CD1c-positive myeloid dendritic cell (primary cell): ENCODE data around the gene NBDY.
"Not testable (repeated sequence)": the region's sequence is repeated elsewhere in the genome, so short reads cannot be mapped to it uniquely, and the experiment has no call there.

ENCODE experiments used
- DNase-seq: peaks from one replicate; pipeline ENCODE4 v3.0.0-alpha.2; 2016; ENCODE audit errors: extremely low spot score

NBDY gene, protein sequence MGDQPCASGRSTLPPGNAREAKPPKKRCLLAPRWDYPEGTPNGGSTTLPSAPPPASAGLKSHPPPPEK

DNA sequence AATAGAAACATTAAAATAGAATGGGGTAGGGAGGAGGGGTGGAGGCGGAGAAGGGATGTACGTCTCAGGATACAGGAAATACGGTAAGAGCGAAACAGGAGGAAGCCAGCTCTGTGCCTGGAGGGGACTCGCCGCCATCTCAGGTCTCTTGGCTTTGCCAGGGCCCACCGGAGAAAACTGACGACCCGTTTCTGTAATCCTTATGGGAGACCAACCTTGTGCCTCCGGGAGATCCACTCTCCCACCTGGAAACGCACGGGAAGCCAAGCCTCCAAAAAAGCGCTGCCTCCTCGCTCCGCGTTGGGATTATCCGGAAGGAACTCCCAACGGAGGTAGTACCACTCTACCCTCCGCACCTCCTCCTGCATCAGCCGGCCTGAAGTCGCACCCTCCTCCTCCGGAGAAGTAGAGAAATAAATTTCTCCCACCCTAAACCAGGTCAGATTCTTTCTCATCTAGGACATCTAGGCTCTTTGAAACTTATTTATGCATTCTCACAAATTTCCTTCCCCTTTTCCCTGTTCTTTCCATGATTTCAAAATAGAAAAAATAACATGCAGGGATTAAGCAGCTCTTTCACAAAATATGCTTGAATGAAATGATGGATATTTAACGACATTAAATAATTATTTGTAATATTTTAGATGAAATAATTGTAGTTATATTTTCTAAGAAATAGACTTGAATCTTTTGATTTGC is at the start of gene NBDY:
Gene NBDY, plus strand, starts transcription at position 92 of the 699 bp plus-strand sequence. Its CDS starts 111 bp downstream, at position 203.
- peak; percentile 4 for DNase-seq

DNA sequence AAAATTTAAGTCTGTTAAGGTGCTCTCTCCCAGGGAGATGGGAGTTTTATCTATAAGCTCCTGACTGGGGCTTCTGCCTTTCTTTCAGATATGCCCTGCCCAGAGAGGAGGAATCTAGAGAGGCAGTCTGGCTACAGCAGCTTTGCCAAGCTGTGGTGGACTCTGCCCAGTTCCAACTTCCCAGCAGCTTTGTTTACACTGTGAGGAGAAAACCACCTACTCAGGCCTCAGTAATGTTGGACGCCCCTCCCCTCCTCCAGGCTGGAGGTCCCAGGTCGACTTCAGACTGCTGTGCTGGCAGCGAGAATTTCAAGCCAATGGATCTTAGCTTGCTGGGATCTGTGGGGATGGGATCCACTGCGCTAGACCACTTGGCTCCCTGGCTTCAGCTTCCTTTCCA is 24.5 kb upstream of the NBDY start:
- DNase-seq: not testable (repeated sequence)

DNA sequence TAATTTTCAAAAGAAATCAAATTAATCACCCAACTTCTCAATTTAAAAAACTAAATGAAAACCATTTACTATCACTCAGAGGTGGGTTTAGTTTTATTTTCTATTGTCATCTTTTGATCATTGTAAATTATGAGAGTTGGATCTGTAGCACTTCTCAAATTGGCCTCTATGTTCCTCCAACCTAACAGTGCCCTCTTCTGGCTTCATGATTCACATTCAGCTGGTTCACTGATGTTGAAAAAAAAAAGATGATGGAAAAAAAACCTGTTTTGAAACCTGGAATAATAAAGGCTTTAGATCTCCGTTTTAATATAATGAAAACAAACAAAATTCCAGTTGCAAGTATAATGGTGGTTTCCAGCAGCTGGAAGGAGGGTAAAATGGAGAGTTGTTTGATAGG is 2.4 kb upstream of the NBDY start:
- peak; percentile 45 for DNase-seq

DNA sequence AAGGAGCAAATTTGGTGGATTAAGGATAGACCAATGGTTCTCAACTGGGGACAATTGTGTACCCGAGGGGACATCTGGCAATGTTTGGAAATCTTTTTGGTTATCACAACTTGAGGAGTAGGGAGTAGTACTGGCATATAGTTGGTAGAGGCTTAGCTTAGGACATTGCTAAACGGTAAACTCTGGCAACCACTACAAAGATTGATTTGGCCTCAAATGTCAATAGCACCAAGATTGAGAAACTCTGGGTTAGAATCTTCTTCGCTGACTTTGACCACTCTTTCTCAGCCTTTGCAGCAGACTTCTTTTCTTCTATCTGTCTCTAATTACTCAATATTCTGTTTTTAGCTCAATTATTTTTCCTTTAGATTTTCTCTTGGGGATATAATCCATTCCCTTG is 1.5 kb upstream of the NBDY start:
- DNase-seq: no peak

DNA sequence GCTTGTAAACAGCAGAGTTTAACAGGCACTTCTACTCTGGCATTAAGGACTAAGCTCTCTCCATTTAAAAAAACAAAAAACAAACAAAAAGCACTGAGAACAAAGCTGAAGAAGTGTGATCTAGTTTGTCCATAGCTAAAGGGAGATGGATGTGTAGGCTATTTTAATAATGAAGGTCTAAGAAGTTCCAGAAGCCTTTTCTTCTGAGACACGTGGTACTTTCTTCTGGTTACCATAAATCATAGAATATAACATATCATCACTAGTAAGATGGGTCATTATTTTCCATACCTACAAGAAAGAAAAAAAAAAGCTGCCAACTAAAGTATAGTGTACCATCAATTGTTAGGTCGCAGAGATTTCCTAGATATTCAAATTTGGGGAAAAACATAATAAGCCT is 722 bp upstream of the NBDY start:
- no peak for DNase-seq

DNA sequence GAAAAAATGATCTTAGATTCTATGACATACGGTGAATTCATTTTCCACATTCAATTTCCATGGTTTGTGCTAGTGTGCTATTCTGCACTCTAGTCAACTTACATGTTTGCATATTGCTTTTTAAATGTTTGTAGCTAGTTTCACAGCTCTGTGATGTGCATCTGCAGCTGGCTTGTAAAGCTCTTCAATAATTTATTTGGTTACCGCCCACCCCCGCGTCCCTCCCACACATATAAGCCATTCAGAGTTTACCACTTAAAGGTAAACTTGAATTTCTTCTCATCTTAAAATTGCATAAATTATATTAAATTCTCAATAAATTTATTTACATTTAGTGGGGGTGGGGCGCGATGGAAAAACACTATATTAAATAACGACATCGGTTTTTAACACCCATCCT is 291 bp upstream of the NBDY start:
- DNase-seq: no peak

DNA sequence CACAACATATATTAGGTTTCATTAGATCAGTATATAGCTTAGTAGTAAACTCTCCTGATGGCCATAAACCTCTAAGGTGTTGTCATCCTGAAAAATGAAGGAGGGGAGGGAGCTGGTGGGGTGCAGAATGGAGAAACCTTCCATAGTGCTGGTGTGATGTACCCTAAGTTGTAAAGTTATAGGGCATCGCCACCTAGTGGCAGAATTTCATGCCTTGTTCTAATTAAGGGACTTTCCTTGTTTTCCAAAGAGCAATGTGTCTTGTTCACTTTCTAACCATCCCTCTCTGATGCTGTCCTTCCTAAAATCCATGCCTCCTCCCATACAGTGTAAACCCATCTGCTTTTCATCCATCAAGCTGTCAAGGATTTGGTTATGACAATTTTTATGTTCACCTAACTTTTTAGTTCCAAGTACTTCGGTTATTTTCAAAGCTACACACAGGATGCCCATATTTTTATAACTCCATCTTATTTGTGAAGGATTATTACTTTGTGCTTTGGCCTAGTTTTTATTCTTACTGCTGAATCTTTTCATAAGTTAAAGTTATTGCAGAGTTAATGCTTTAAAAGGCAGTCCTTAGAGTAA is 4.5 kb downstream of the NBDY start:
- DNase-seq: peak; percentile 61

DNA sequence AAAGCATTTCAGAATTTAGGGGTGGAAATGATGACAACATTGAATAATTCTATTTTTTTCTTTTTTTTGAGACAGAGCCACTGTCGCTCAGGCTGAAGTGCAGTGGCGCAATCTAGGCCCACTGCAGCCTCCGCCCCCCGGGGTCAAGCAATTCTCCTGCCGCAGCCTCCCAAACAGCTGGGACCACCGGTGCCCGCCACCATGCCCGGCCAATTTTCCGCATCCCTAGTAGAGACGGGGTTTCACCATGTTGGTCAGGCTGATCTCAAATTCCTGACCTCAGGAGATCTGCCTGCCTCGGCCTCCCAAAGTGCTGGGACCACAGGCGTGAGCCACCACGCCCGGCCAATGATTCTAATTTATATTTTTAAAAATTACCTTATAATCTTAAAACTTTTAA is 7.2 kb downstream of the NBDY start:
- DNase-seq: no peak

DNA sequence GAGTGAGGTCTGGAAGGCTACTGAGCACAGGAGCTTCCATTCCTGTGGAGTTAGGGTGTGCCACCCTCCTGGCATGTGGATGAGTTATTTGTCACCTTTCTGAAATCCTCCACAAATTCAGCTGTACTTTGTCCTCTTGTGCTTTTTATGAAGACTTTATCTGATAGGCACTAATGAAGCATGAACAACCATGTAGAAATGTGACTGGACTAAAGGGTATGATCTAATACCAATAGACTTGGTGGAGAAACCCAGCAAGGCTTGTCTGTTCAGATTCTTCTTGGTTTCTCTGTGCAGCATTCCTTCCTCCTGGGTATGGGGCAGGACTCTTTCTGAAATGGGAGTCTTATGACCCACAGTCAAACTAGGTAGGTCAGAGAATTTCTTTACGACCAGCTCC is 9.6 kb downstream of the NBDY start:
- DNase-seq: no peak

DNA sequence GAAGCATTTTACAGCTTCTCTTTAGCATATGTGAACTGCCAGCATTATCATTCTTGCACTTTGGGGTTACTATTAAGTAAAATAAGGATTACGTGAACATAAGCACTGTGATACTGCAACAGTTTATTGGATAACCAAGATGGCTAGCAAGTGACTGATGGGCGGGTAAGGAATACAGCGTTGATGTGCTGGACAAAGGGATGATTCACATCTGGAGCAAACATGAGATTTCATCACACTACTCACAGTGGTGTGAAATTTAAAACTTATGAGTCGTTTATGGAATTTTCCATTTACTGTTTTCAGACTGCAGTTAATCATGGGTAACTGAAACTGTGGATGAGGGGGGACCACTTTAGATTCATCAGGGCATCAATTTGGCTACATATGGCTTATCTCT is 16.0 kb downstream of the NBDY start:
- DNase-seq: peak; percentile 6

DNA sequence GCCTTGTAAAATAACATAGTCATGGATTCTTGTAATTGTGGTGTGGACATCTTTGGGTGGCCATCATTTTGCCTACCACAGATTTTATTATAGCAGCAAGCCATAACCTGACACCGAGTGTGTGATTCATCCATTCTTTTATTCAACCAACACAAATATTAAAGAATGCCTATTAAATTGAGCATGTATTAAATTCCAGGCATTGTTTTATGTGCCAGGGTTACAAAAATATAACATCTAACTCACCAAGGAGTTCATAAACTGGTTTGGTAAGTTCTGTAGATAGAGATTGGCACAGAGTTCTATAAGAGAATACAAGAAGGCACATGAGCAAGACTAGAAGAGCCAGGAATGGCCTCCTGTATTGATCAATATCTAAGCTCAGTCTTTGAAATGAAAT is 18.0 kb downstream of the NBDY start:
- no peak for DNase-seq

DNA sequence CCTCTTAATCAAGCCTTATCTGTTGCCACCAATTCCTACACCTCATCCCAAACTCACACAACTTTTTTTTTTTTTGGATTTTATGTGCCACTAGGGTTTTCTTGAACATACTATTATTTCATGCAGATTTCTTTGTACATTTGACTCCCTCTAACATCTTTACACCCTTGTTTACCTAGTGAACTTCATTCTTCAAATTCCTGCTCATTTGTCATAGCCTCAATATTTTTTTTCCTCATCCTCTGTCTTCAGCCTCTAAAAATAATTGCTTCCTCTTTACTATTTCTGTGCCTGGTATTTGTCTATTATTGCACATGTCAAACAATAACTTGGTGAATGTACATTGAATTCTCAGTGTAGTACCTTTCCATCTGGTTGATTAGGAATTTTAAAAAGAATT is 22.0 kb downstream of the NBDY start:
- DNase-seq: no peak

DNA sequence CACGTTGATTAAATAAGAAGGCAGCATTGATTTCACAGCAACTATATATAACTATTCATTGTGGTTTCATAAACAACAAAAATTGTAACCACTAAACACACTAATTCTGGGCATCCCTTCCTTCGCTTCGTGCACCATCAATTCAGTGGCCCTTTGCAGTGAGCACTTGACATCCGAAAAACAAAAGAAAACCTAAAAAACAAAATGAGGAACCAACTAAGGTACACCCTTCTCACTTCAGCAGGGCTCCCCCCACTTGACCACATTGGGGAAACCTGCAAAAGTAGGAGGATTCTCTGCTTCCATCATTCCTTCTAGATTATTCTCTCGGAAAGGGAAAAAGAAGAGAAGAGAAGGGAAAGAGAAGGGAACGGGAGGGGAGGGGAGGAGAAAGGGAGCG is 28.3 kb downstream of the NBDY start:
- no peak for DNase-seq

DNA sequence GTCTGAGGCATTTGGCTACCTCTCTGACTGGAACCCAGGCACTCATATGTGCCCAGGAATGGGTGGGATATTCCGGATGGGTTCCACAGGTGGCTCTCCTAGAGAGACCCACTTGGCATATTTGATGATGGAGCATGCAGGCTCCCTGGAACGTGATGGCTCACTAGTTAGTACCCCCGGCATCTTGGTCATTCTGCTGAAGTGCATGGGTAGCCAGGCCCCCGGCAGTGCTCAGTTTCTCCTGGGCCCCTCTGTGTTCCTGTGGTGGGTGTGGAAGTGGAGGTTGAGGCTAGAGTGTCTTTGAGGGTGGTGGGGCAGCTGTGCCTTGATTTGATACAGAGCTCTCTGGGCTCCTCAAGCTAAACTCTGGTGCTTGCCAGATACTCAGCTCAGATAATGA is 29.4 kb downstream of the NBDY start:
- no peak for DNase-seq

DNA sequence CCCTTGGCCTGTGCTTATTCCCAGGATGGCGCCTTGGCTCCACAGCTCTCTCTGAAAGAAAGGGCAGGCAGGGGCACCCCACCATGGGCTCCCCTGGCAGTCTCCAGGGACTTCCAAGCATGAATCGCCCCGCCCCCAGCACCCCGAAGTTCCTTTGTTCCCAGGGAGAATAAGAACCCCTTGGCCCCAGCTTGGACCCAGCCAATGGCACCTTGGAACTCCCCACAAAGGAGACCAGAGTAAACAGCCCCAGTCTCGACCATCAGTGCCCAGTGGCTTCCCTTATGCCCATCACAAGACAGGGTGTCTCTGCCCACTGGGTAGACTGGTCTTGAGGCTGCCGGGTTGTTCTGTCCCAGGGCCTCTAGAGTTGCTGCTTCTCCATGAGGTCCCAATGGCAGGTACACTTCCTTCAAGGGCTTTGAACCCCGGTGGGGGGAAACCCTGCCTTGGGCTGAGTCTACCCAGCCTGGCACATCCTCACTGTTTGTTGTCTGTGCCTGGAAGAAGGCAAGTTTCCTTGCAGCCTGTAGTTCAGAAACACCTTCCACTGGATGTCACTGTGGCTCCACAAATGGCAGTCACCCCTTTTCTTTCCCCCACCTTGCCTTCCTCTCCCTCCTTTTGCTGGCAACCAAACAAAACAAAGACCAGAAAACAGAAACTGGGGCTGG is 30.8 kb downstream of the NBDY start:
- no peak for DNase-seq

DNA sequence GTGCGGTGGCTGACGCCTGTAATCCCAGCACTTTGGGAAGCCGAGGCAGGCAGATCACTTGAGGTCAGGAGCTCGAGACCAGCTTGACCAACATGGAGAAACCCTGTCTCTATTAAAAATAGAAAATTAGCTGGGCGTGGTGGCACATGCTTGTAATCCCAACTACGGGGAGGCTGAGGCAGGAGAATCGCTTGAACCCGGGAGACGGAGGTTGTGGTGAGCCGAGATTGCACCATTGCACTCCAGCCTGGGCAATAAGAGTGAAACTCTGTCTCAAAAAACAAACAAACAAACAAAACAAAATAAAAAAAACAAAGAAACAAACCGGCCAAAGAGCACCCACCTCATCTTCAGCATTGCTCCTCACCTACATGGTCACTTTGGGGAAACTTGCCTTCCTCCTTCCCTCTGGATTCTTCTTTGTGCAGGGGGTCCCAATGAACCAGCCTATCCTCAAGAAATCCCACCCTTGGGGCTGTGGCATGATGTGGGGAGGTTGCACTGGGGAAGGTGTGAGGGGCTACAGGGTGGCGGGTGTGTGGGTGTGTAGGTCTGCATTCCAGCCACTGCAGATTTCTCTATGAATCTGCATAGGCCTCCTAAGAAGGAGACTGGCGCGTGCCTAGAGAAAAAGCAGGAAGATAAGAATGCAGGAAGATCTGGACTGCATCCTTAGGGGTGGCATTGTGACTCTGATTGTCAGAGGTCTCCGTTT is 31.5 kb downstream of the NBDY start:
- DNase-seq: not testable (repeated sequence)

DNA sequence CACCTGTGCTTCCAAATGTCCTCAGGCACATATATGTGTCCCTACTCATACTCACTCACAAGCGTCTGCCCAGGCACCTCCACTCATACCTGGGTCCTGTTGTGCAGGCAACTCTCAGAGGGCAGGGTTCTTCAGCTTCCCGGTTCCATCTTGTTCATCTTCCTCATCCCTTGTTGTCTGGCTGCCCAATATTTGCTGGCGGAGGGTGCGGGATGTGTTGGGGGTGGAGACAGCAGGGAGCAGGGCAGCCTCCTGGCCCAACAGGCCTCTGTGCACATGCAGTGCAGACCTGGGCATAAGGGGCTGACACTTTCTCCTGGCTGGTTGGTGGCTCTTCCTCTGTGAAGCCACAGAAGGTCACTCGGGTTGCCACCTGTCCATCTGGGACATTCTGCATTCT is 32.1 kb downstream of the NBDY start:
- DNase-seq: no peak

DNA sequence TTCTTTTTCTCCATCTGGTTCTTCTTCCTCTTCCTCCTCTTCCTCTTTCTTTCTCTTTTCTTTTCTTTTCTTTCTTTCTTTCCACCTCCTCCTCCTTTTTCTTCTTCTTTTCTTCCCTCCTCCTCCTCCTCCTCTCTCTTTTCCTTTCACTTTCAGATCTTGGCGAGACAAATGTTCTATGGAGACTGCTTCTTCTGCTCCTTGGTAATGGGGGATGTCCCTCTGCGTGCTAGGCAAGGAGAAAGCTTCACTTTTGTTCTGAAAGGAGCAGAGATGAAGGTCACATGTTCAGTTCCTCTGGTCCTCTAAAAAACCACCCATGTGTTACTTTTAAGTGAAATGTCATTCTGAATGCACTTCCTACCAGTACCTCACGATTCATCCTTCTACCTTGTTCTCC is 33.2 kb downstream of the NBDY start:
- DNase-seq: no peak

DNA sequence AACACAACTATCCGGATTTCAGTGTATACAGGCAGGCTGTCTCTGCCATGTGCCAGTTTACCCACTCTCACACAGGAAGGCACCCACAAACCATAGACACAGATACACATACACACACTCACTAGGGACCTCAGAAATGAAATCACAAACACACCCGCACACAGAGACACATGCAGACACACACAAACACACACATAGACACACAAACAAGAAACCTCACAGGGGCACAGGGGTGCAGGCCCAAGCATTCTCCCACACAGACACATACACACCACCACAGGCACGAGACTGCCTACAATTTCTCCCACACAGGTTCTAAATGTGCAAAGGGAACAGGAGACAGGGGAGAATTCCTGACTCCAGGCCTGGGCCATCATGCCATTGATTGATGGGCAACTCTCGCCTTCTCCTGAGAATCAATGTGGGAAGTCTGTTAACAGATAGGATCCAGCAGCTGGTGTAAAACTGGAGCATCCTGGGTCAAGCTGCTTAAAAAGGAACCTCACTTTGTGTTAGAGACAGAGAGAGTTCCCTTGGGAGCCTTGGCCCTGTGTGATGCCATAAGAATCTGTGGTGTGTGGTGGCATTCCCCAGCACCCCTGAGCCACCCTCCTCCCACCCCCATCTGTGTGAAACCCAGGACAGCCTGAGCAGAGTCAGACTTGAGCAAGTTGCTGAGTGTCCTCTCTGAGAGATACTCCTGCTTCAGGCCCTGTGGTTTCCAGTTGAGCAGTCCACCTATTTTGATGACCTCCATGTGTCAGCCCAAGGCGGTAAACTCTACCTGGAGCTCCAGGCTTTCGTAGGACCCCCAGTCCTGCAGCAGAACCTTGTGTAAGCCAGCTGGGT is 33.9 kb downstream of the NBDY start:
- DNase-seq: no peak

DNA sequence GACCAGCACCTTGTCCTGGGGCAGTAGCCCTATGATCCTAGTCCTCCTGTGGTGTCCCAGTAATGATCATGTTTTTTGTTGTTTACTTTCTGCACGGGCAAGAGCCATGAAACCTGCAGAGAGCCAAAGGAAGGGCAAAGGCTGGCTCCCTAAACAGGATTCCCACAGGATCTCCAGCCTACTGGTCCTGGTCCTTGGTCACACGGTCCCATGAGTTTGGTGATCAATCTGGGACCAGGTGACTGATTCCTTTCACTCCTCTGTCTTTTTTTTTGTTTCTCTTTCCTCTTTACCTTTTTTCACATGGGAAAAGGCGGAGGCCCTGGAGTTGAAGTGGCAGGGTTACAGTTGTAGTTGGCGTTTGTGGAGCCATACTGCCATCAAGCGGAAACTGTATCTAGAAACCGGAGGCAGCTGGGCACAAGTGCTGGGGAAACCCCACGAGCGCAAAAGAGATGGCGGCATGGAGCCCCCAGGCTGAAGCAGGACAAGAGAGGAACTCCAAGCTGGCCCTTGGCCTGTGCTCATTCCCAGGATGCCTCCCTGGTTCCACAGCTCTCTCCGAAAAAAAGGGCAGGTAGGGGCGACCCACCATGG is 34.6 kb downstream of the NBDY start:
- DNase-seq: no peak
